Measurements from ENCODE around the gene RETSAT.

Gene RETSAT

GRCh38 chr2:85312404-85312803, 41.9 kb downstream of the RETSAT start:
- intact Hi-C loops (cut with DNase I): no loop called here
- DNase-seq: no peak

- intact Hi-C loops (cut with DNase I): no loop called here
- DNase-seq: no peak
These were observed 44.0 kb downstream of the RETSAT start for GRCh38 chr2:85310330-85310729.

GRCh38 chr2:85309699-85310321, 44.5 kb downstream of the RETSAT start:
- no peak for DNase-seq
- intact Hi-C loops (cut with DNase I): no loop called here

GRCh38 chr2:85308896-85309555, 45.3 kb downstream of the RETSAT start:
- peak in 8 of 10 donors; percentile 25 to 90 (median 52) for DNase-seq

GRCh38 chr2:85308201-85308600, 46.1 kb downstream of the RETSAT start:
- intact Hi-C loops (cut with DNase I): no loop called here
- no peak for DNase-seq

More at GRCh38 chr2:85308896-85309555, 45.3 kb downstream of the RETSAT start:
- intact Hi-C loops (cut with DNase I): no loop called here

GRCh38 chr2:85307527-85307897, 46.8 kb downstream of the RETSAT start:
- intact Hi-C loops (cut with DNase I): no loop called here

GRCh38 chr2:85303780-85304531, 50.4 kb downstream of the RETSAT start:
- intact Hi-C loops (cut with DNase I): no loop called here

More at GRCh38 chr2:85307527-85307897, 46.8 kb downstream of the RETSAT start:
- no peak for DNase-seq

GRCh38 chr2:85302121-85302520, 52.2 kb downstream of the RETSAT start:
- peak in 2 of 10 donors; percentile 32 to 35 for DNase-seq
- intact Hi-C loops (cut with DNase I): no loop called here

More at GRCh38 chr2:85303780-85304531, 50.4 kb downstream of the RETSAT start:
- no peak for DNase-seq

Data from posterior cingulate gyrus (tissue), 11 donors.